Effector CD8-positive, alpha-beta T cell (primary cell): ENCODE measurements around the gene PDE4D.

Experiments
- DNase-seq: peaks from one replicate; lab custom pipeline; 2025; lab: John Stamatoyannopoulos, UW

PDE4D gene

GRCh38 chr5:59655693-59656309, 237.7 kb downstream of the PDE4D start:
- DNase-seq, result no peak

- no peak for DNase-seq
These were observed 238.8 kb downstream of the PDE4D start for GRCh38 chr5:59654691-59655090.

- no peak for DNase-seq
These were observed 241.1 kb downstream of the PDE4D start for GRCh38 chr5:59652449-59652848.

GRCh38 chr5:59648949-59649921, 244.3 kb downstream of the PDE4D start:
- DNase-seq, result no peak

- DNase-seq, result no peak
These were observed 245.3 kb downstream of the PDE4D start for GRCh38 chr5:59648038-59648831.

GRCh38 chr5:59645380-59645779, 248.1 kb downstream of the PDE4D start:
- DNase-seq, result no peak

- no peak for DNase-seq
These were observed 253.1 kb downstream of the PDE4D start for GRCh38 chr5:59640411-59640810.

- DNase-seq, result no peak
These were observed 255.5 kb downstream of the PDE4D start for GRCh38 chr5:59637884-59638580.

- DNase-seq, result no peak
These were observed 264.0 kb downstream of the PDE4D start for GRCh38 chr5:59629561-59629960.

GRCh38 chr5:59628062-59628828, 265.3 kb downstream of the PDE4D start:
- no peak for DNase-seq

GRCh38 chr5:59624898-59625297, 268.6 kb downstream of the PDE4D start:
- no peak for DNase-seq

GRCh38 chr5:59622848-59623247, 270.7 kb downstream of the PDE4D start:
- DNase-seq, result no peak

GRCh38 chr5:59621477-59621876, 272.0 kb downstream of the PDE4D start:
- no peak for DNase-seq

- DNase-seq, result no peak
These were observed 272.9 kb downstream of the PDE4D start for GRCh38 chr5:59620535-59621212.

GRCh38 chr5:59618644-59619043, 274.9 kb downstream of the PDE4D start:
- DNase-seq, result no peak

GRCh38 chr5:59617186-59617771, 276.2 kb downstream of the PDE4D start:
- DNase-seq, result no peak

GRCh38 chr5:59616413-59616812, 277.1 kb downstream of the PDE4D start:
- DNase-seq, result no peak

GRCh38 chr5:59615272-59615671, 278.3 kb downstream of the PDE4D start:
- no peak for DNase-seq

- DNase-seq, result no peak
These were observed 283.8 kb downstream of the PDE4D start for GRCh38 chr5:59609501-59610265.
